H1 (cell line): ENCODE results near the gene TGFBR1. TPM values are rescaled to one million over a fixed set of nuclear protein-coding genes. Genes with fewer than 3 reads are reported as not detected.

Source experiments
- CTCF ChIA-PET: fragments of 300-600 bp; sonication (Branson Sonifier 250); formaldehyde crosslinking; loops from one replicate; lab custom pipeline; 2021; ENCODE audit not compliant: partially characterized antibody; lab: Charles Lee
- POLR2A ChIA-PET: fragments of 300-600 bp; sonication (Branson Sonifier 250); formaldehyde crosslinking; loops from one replicate; lab custom pipeline; 2021; ENCODE audit warnings: inconsistent platforms; ENCODE audit not compliant: partially characterized antibody; lab: Charles Lee
- DNase-seq, 2 experiments: peaks; one replicate each; pipeline versions ENCODE4 v3.0.0 to v3.0.0-alpha.2; 2010 to 2022; ENCODE audit warnings: low spot score in 2 of 2, low read depth in 1 of 2, mixed read lengths in 1 of 2
- FAIRE-seq: peaks from 2 replicates; lab custom pipeline; 2011; peaks lifted over from hg19 to GRCh38; lab: Jason Lieb, UNC
- H2AFZ ChIP-seq: 2 replicates; pipeline ENCODE4 v1.8.1; 2012; ENCODE audit warnings: low read length, inconsistent platforms
- H2AK5ac ChIP-seq: 2 replicates; pipeline ENCODE4 v1.6.1; 2013; ENCODE audit warnings: low read depth, low read length
- H2BK120ac ChIP-seq: replicated peaks from 2 replicates; pipeline ENCODE3; 2013; ENCODE audit warnings: low read depth, low read length, inconsistent platforms
- H2BK12ac ChIP-seq: 2 replicates; pipeline ENCODE4 v1.6.1; 2013; ENCODE audit warnings: low read depth, low read length
- H2BK15ac ChIP-seq: 2 replicates; pipeline ENCODE4 v1.6.1; 2013; ENCODE audit warnings: low read length
- H2BK20ac ChIP-seq: 2 replicates; pipeline ENCODE4 v1.6.1; 2013; ENCODE audit warnings: low read length
- H2BK5ac ChIP-seq: 2 replicates; pipeline ENCODE4 v1.6.1; 2013; ENCODE audit warnings: low read depth, low read length
- H3K14ac ChIP-seq: 2 replicates; pipeline ENCODE4 v1.6.1; 2013; ENCODE audit warnings: inconsistent platforms; ENCODE audit not compliant: insufficient read length
- H3K18ac ChIP-seq: 2 replicates; pipeline ENCODE4 v1.6.1; 2013; ENCODE audit warnings: low read length; ENCODE audit errors: extremely low read depth
- H3K23ac ChIP-seq: 2 replicates; pipeline ENCODE4 v1.6.1; 2013; ENCODE audit warnings: inconsistent platforms; ENCODE audit not compliant: insufficient read length
- H3K23me2 ChIP-seq: 2 replicates; pipeline ENCODE4 v1.6.1; 2013; ENCODE audit warnings: low read depth, low read length
- H3K27ac ChIP-seq: 2 replicates; pipeline ENCODE4 v1.6.1; 2011; ENCODE audit warnings: low read depth, low read length, inconsistent platforms
- H3K27me3 ChIP-seq, 4 experiments: replicated peaks in 1 of 4; 1 replicate in 1 of 4; 2 replicates in 3 of 4; pipeline versions ENCODE4 v1.6.1 to v1.8.1; 2011 to 2013; ENCODE audit warnings: low read length in 3 of 4, mild to moderate bottlenecking in 3 of 4, inconsistent platforms in 2 of 4, mixed read lengths in 2 of 4, moderate library complexity in 1 of 4; ENCODE audit not compliant: control insufficient read depth in 3 of 4, insufficient read depth in 3 of 4; ENCODE audit errors: extremely low read depth in 1 of 4
- H3K36me3 ChIP-seq, 4 experiments: 2 replicates each; pipeline versions ENCODE4 v1.6.1 to v1.8.1; 2011 to 2013; ENCODE audit warnings: mild to moderate bottlenecking in 4 of 4, low read length in 3 of 4, moderate library complexity in 2 of 4, control low read depth in 1 of 4, inconsistent platforms in 1 of 4; ENCODE audit not compliant: insufficient read depth in 4 of 4, control insufficient read depth in 2 of 4
- H3K4ac ChIP-seq: replicated peaks from 2 replicates; pipeline ENCODE3; 2013; ENCODE audit warnings: low read length, low read depth, mixed read lengths, inconsistent platforms; ENCODE audit not compliant: insufficient read length
- H3K4me1 ChIP-seq, 4 experiments: replicated peaks in 1 of 4; 1 replicate in 1 of 4; 2 replicates in 3 of 4; pipeline versions ENCODE4 v1.6.1 to v1.8.1; 2011 to 2013; ENCODE audit warnings: low read length in 3 of 4, inconsistent platforms in 2 of 4, mixed read lengths in 1 of 4; ENCODE audit not compliant: insufficient read depth in 4 of 4, control insufficient read depth in 3 of 4
- H3K4me2 ChIP-seq, 2 experiments: 2 replicates each; pipeline versions ENCODE4 v1.6.1 to v1.8.1; 2011 to 2013; ENCODE audit warnings: low read depth in 2 of 2, low read length in 2 of 2, control low read depth in 1 of 2, inconsistent platforms in 1 of 2, mild to moderate bottlenecking in 1 of 2; ENCODE audit not compliant: insufficient read depth in 1 of 2
- H3K4me3 ChIP-seq, 4 experiments: fragments of 200-600, 300-600 bp in 1 of 4; sonication (generic), shearing (Covaris generic), sonication (Bioruptor Twin) in 1 of 4; 2 replicates each; pipeline versions ENCODE4 v1.5.1 to v1.8.1; 2011 to 2016; ENCODE audit warnings: low read length in 4 of 4, low read depth in 3 of 4, control low read depth in 2 of 4, inconsistent platforms in 2 of 4, mild to moderate bottlenecking in 2 of 4, mixed read lengths in 1 of 4, moderate library complexity in 1 of 4; ENCODE audit not compliant: insufficient read depth in 2 of 4; ENCODE audit errors: extremely low read depth in 1 of 4
- H3K56ac ChIP-seq: replicated peaks from 2 replicates; pipeline ENCODE3; 2013; ENCODE audit warnings: low read depth, mild to moderate bottlenecking, mixed read lengths, low read length, inconsistent platforms; ENCODE audit not compliant: insufficient read length
- H3K79me1 ChIP-seq: 2 replicates; pipeline ENCODE4 v1.6.1; 2013; ENCODE audit warnings: low read depth, low read length, control low read depth
- H3K79me2 ChIP-seq, 2 experiments: 2 replicates each; pipeline versions ENCODE4 v1.6.1 to v1.8.1; 2012 to 2013; ENCODE audit warnings: low read length in 2 of 2, mild to moderate bottlenecking in 2 of 2, inconsistent platforms in 1 of 2; ENCODE audit not compliant: insufficient read depth in 2 of 2, control insufficient read depth in 1 of 2
- H3K9ac ChIP-seq, 4 experiments: replicated peaks in 1 of 4; 1 replicate in 1 of 4; 2 replicates in 3 of 4; pipeline versions ENCODE4 v1.6.1 to v1.8.1; 2011 to 2013; ENCODE audit warnings: low read depth in 3 of 4, low read length in 3 of 4, control low read depth in 2 of 4, mild to moderate bottlenecking in 2 of 4, moderate library complexity in 2 of 4, inconsistent platforms in 1 of 4; ENCODE audit errors: extremely low read depth in 1 of 4
- H3K9me3 ChIP-seq, 2 experiments: 2 replicates each; pipeline versions ENCODE4 v1.6.1 to v1.8.1; 2012 to 2013; ENCODE audit warnings: mild to moderate bottlenecking in 2 of 2, moderate library complexity in 2 of 2, control low read depth in 1 of 2, inconsistent platforms in 1 of 2, low read depth in 1 of 2, low read length in 1 of 2, mixed read lengths in 1 of 2; ENCODE audit not compliant: insufficient read depth in 2 of 2
- H4K20me1 ChIP-seq, 2 experiments: replicated peaks in 1 of 2; 2 replicates each; pipeline versions ENCODE3 to v1.8.1; 2011 to 2013; ENCODE audit warnings: inconsistent platforms in 2 of 2, low read length in 2 of 2, mild to moderate bottlenecking in 1 of 2; ENCODE audit not compliant: insufficient read depth in 2 of 2, control insufficient read depth in 1 of 2
- H4K5ac ChIP-seq: 2 replicates; pipeline ENCODE4 v1.6.1; 2013; ENCODE audit warnings: low read length, low read depth, mixed read lengths, inconsistent platforms; ENCODE audit not compliant: insufficient read length
- H4K8ac ChIP-seq: 2 replicates; pipeline ENCODE4 v1.8.0; 2013; ENCODE audit warnings: mild to moderate bottlenecking, moderate library complexity, low read length, inconsistent platforms; ENCODE audit not compliant: insufficient read depth; ENCODE audit errors: extremely low read depth
- H4K91ac ChIP-seq: replicated peaks from 2 replicates; pipeline ENCODE3; 2013; ENCODE audit warnings: low read length, mixed read lengths, inconsistent platforms; ENCODE audit not compliant: insufficient read length
- KDM1A ChIP-seq: fragments of 200-600, 300-600 bp; sonication (generic); IDR thresholded peaks from 2 replicates; pipeline ENCODE4 v1.7.1; 2016; ENCODE audit warnings: mild to moderate bottlenecking, low read length, borderline replicate concordance
- RFX5 ChIP-seq: IDR thresholded peaks from 2 replicates; pipeline ENCODE4 v1.6.1; 2011; ENCODE audit warnings: low read depth, low read length, improper control_type of control experiment, borderline replicate concordance
- WGBS, 2 experiments: shearing (Covaris generic) in 1 of 2; methylation state at CpG; one replicate each; pipeline versions ENCODE4 v1.1.6 to v1.1.7; 2013 to 2015; ENCODE audit warnings: low lambda C conversion rate in 2 of 2, mixed read lengths in 2 of 2, inconsistent platforms in 1 of 2, low coverage in 1 of 2, missing lambda C conversion rate in 1 of 2; ENCODE audit not compliant: insufficient replicate concordance in 2 of 2, insufficient coverage in 1 of 2, insufficient read length in 1 of 2; ENCODE audit errors: extremely low coverage in 1 of 2, missing lambda C conversion rate in 1 of 2; 5-methylcytosine and 5-hydroxymethylcytosine counted together
- polyA plus RNA-seq, 7 experiments: library from polyadenylated mRNA; depleted of rRNA in 3 of 7; stranded (reverse) in 5 of 7; unstranded in 2 of 7; fragments of >200 nt in 5 of 7; fragments of 200-250 nt in 2 of 7; gene quantifications; 1 replicate in 5 of 7; 2 replicates in 1 of 7; 4 replicates in 1 of 7; pipeline versions ENCODE4 v1.2.1 to v1.2.3, GENCODE V29; 2011 to 2013; ENCODE audit warnings: missing spikeins in 2 of 7, mixed read lengths in 2 of 7
- total RNA-seq: library from RNA; stranded (reverse); fragmentation: NEBNext Ultra II Directional; extraction: Animal tissue kit (Norgen Biotek cat#: 25700); gene quantifications from 2 replicates; pipeline ENCODE4 v1.2.1, GENCODE V29; 2021

TGFBR1 gene
- total and polyA plus RNA-seq, 2 of the 8 experiments (the other 6 are each of a cell fraction or from before 2014, with no cell fraction given): 16.8 to 52.4 TPM

DNA sequence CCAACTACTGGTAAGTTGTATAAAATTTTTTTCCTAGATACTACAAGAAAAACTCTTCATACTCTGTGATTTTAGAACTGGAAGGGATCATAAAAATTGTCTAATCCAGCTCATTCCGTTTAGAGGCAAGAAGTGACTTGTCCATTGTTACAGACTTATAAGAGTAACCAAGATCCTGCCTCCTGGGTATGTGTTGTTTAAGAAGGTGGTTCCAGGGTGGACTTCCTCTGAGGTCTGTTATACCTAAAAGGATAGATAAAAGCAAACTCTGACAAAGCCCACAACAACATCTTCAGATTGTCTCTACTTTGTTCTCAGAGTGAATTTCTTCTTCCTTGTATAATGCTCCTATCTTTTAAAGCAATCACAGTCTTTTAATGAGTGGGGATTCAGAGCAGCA is 24.2 kb downstream of the TGFBR1 start:
- Histone ChIP-seq H3K9me3 (peaks cover 7 to 10% of the 10 kb centered on the region in 2 experiments), H3K56ac (no peak overlapping the region), H2AFZ (no peak overlapping the region), H3K23me2 (no peaks in the 10 kb centered on the region), H2BK120ac (no peak overlapping the region), H3K79me1 (no peaks in the 10 kb centered on the region), H2BK20ac (no peak overlapping the region), H4K5ac (no peak overlapping the region), H4K20me1 (peaks cover 0 to 2% of the 10 kb centered on the region in 2 experiments), H3K79me2 (peaks cover 0 to 50% of the 10 kb centered on the region in 2 experiments; a peak in 3 of 4 replicates), H3K4me1 (peaks cover 0 to 6% (median 3%) of the 10 kb centered on the region in 4 experiments; a peak in 3 of 7 replicates), H4K91ac (no peak overlapping the region), H2BK12ac (no peak overlapping the region), H3K23ac (no peak overlapping the region), H3K14ac (no peak overlapping the region), H3K36me3 (peaks cover 0 to 9% (median 0%) of the 10 kb centered on the region in 4 experiments; a peak in 2 of 8 replicates), H3K27me3 (no peaks in the 10 kb centered on the region), H3K4me2 (no peak overlapping the region), H3K4ac (no peak overlapping the region), H4K8ac (no peak overlapping the region), H3K4me3 (no peak overlapping the region), H2BK5ac (no peak overlapping the region), H3K18ac (no peak overlapping the region), H3K9ac (no peak overlapping the region), H2AK5ac (no peak overlapping the region), H3K27ac (no peak overlapping the region), H2BK15ac (no peak overlapping the region)
- DNase-seq (no peak), FAIRE-seq (no peak)
- POLR2A ChIA-PET: no interaction called here
- no peak for TF ChIP-seq KDM1A
- TF ChIP-seq RFX5: no peak
- CTCF ChIA-PET: interaction anchor here (1.2 to 2.5 kb wide), 3 partner anchors 10 to 154 kb away, joined by 3 to 9 read pairs (median 4); no protein-coding TSS in a partner anchor
- 100% methylated on average over 1 of the region's 1 CpG; no CpG with 5 or more reads in 1 of the 2 experiments for WGBS, 2 experiments
